Measurements from ENCODE around the gene AQR. TPM values are rescaled to one million over a fixed set of nuclear protein-coding genes. Genes with fewer than 3 reads are reported as not detected.

AQR gene
- polyA plus RNA-seq, 1 donor from 2014 or later, result 22.4 TPM

DNA sequence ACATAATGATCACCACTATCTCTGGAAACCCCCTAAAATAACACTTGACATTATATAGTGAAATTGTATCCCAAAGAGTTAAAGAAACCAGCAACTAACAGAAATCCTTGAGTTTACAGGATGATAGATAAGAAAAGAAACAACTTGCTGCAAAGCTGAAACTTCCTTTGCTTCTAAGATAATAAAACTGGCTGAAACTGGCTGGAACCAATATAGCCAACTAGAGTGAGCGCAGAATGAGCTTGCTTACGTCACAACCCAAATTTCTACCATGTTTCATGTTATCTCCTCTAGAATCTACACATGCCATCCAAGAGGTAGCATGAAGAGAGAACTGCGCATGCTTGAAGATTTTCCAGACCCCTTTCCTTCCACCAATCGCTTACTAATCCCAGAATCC, 90.4 kb downstream of the AQR start:
- Histone ChIP-seq H4K20me1 (ENCODE audit: insufficient read depth) (no peaks in the 10 kb centered on the region), H3K9me3 (ENCODE audit: low read length) (no peaks in the 10 kb centered on the region), H3K36me3 (ENCODE audit: insufficient read depth, low read length) (no peaks in the 10 kb centered on the region), H3K9me2 (ENCODE audit: insufficient read depth, low read length) (no peaks in the 10 kb centered on the region), H2AFZ (ENCODE audit: low read depth, low read length) (no peak overlapping the region), H3K79me2 (replicated peaks; ENCODE audit: insufficient read depth, low read length) (no peaks in the 10 kb centered on the region), H3K27me3 (ENCODE audit: insufficient read depth, low read depth, low read length) (no peaks in the 10 kb centered on the region), H3K9ac (ENCODE audit: low read length) (no peak overlapping the region), H3K27ac (ENCODE audit: low read length) (no peak overlapping the region), H3K4me3 (ENCODE audit: low read length) (no peak overlapping the region), H3F3A (ENCODE audit: insufficient read depth, low read length, poor library complexity, severe bottlenecking) (no peaks in the 10 kb centered on the region), H3K4me2 (ENCODE audit: low read length) (no peak overlapping the region)
- TF ChIP-seq TAF1 (IDR thresholded peaks at IDR 0.05; ENCODE audit: low read depth) (no peak), EP300 (conservative IDR thresholded peaks at IDR 0.05; ENCODE audit: poor library complexity, severe bottlenecking) (no peak), MXI1 (conservative IDR thresholded peaks at IDR 0.05; ENCODE audit: poor library complexity, severe bottlenecking) (no peak), RAD21 (conservative IDR thresholded peaks at IDR 0.05) (no peak)

DNA sequence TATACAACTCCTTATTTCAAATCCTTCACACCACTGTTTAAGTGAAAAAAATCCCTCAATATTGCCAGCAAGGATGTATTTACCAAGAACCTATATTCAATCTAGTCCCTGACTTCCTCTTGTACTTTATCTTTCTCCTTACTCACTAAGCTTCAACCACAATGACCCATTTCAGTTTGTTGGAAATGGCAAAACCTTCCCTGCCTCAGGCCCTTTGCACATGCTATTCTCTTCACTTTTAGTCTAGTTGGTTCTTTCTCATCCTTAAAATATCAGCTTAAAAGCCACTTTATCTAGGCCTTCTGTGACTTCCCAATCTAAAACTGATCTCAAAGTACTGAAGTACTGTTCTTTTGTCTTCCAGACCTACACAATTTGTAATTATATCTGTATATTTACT, 92.9 kb downstream of the AQR start:
- Histone ChIP-seq H3K4me3 (ENCODE audit: low read length) (no peak overlapping the region), H3K9ac (ENCODE audit: low read length) (no peak overlapping the region), H3F3A (ENCODE audit: insufficient read depth, low read length, poor library complexity, severe bottlenecking) (no peaks in the 10 kb centered on the region), H3K27ac (ENCODE audit: low read length) (no peak overlapping the region), H3K79me2 (replicated peaks; ENCODE audit: insufficient read depth, low read length) (no peaks in the 10 kb centered on the region), H3K4me2 (ENCODE audit: low read length) (no peak overlapping the region), H4K20me1 (ENCODE audit: insufficient read depth) (no peaks in the 10 kb centered on the region), H3K9me2 (ENCODE audit: insufficient read depth, low read length) (no peaks in the 10 kb centered on the region), H3K9me3 (ENCODE audit: low read length) (no peaks in the 10 kb centered on the region), H3K36me3 (ENCODE audit: insufficient read depth, low read length) (no peaks in the 10 kb centered on the region), H3K27me3 (ENCODE audit: insufficient read depth, low read depth, low read length) (no peaks in the 10 kb centered on the region), H2AFZ (ENCODE audit: low read depth, low read length) (no peak overlapping the region)
- TF ChIP-seq MXI1 (conservative IDR thresholded peaks at IDR 0.05; ENCODE audit: poor library complexity, severe bottlenecking) (no peak), SMC3 (conservative IDR thresholded peaks at IDR 0.05; ENCODE audit: poor library complexity) (no peak), POLR2AphosphoS5 (IDR thresholded peaks at IDR 0.05) (no peak), EP300 (conservative IDR thresholded peaks at IDR 0.05; ENCODE audit: poor library complexity, severe bottlenecking) (no peak), RAD21 (conservative IDR thresholded peaks at IDR 0.05) (no peak), TAF1 (IDR thresholded peaks at IDR 0.05; ENCODE audit: low read depth) (no peak), EZH2 (IDR thresholded peaks at IDR 0.05; ENCODE audit: borderline replicate concordance, insufficient read depth, low read length, poor library complexity, severe bottlenecking) (no peak), REST (IDR thresholded peaks at IDR 0.05; ENCODE audit: borderline replicate concordance) (no peak)
- TF ChIP-seq, protein P1, sequence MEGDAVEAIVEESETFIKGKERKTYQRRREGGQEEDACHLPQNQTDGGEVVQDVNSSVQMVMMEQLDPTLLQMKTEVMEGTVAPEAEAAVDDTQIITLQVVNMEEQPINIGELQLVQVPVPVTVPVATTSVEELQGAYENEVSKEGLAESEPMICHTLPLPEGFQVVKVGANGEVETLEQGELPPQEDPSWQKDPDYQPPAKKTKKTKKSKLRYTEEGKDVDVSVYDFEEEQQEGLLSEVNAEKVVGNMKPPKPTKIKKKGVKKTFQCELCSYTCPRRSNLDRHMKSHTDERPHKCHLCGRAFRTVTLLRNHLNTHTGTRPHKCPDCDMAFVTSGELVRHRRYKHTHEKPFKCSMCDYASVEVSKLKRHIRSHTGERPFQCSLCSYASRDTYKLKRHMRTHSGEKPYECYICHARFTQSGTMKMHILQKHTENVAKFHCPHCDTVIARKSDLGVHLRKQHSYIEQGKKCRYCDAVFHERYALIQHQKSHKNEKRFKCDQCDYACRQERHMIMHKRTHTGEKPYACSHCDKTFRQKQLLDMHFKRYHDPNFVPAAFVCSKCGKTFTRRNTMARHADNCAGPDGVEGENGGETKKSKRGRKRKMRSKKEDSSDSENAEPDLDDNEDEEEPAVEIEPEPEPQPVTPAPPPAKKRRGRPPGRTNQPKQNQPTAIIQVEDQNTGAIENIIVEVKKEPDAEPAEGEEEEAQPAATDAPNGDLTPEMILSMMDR (IDR thresholded peaks at IDR 0.05; ENCODE audit: poor library complexity, severe bottlenecking), result no peak

All from neural cell (in vitro differentiated cells).